Trophoblast cell (in vitro differentiated cells and primary cell): ENCODE data around the gene NDUFAF2.

Source experiments
- DNase-seq, 2 donors: peaks; one replicate each; pipeline ENCODE4 v3.0.0-alpha.2; 2016
- H2AFZ ChIP-seq: 2 replicates; pipeline ENCODE4 v1.6.1; 2013; ENCODE audit warnings: low read length, moderate library complexity, mild to moderate bottlenecking; ENCODE audit not compliant: insufficient read depth, poor library complexity
- H2AK5ac ChIP-seq: 2 replicates; pipeline ENCODE4 v1.6.1; 2013; ENCODE audit warnings: mild to moderate bottlenecking, low read length
- H2BK120ac ChIP-seq: 2 replicates; pipeline ENCODE4 v1.6.1; 2013; ENCODE audit warnings: low read length, mild to moderate bottlenecking, moderate library complexity; ENCODE audit not compliant: insufficient read depth, poor library complexity
- H2BK12ac ChIP-seq: 2 replicates; pipeline ENCODE4 v1.6.1; 2013; ENCODE audit warnings: mild to moderate bottlenecking, low read length, moderate library complexity
- H2BK5ac ChIP-seq: 2 replicates; pipeline ENCODE4 v1.6.1; 2013; ENCODE audit warnings: low read length, low read depth, moderate library complexity, mild to moderate bottlenecking; ENCODE audit not compliant: poor library complexity
- H3K14ac ChIP-seq: 2 replicates; pipeline ENCODE4 v1.6.1; 2013; ENCODE audit warnings: mild to moderate bottlenecking, low read length
- H3K18ac ChIP-seq: 2 replicates; pipeline ENCODE4 v1.6.1; 2013; ENCODE audit warnings: mild to moderate bottlenecking, low read length
- H3K23ac ChIP-seq: 2 replicates; pipeline ENCODE4 v1.6.1; 2013; ENCODE audit warnings: low read length
- H3K27ac ChIP-seq: 2 replicates; pipeline ENCODE4 v1.5.1; 2013; ENCODE audit warnings: low read depth, mild to moderate bottlenecking, inconsistent platforms, low read length, moderate library complexity
- H3K27me3 ChIP-seq: 2 replicates; pipeline ENCODE4 v1.6.1; 2013; ENCODE audit warnings: inconsistent platforms, mild to moderate bottlenecking, low read length, moderate library complexity; ENCODE audit not compliant: insufficient read depth
- H3K36me3 ChIP-seq, 2 experiments: 1 replicate in 1 of 2; 2 replicates in 1 of 2; pipeline ENCODE4 v1.6.1; 2013; ENCODE audit warnings: low read length in 2 of 2, mild to moderate bottlenecking in 2 of 2, moderate library complexity in 1 of 2; ENCODE audit not compliant: insufficient read depth in 2 of 2, control insufficient read depth in 1 of 2
- H3K4ac ChIP-seq: 2 replicates; pipeline ENCODE4 v1.6.1; 2013; ENCODE audit warnings: low read depth, mild to moderate bottlenecking, low read length, moderate library complexity
- H3K4me1 ChIP-seq, 2 experiments: 1 replicate in 1 of 2; 2 replicates in 1 of 2; pipeline ENCODE4 v1.6.1; 2013; ENCODE audit warnings: low read length in 2 of 2, mild to moderate bottlenecking in 2 of 2, moderate library complexity in 1 of 2; ENCODE audit not compliant: insufficient read depth in 2 of 2, control insufficient read depth in 1 of 2
- H3K4me2 ChIP-seq: 2 replicates; pipeline ENCODE4 v1.6.1; 2013; ENCODE audit warnings: inconsistent platforms, mild to moderate bottlenecking, low read length, moderate library complexity
- H3K4me3 ChIP-seq: 2 replicates; pipeline ENCODE4 v1.5.1; 2013; ENCODE audit warnings: mild to moderate bottlenecking, low read depth, low read length, inconsistent platforms
- H3K79me1 ChIP-seq: one replicate; pipeline ENCODE4 v1.6.1; 2013; ENCODE audit warnings: low read length
- H3K79me2 ChIP-seq: 2 replicates; pipeline ENCODE4 v1.6.1; 2013; ENCODE audit warnings: low read length, mild to moderate bottlenecking; ENCODE audit not compliant: control insufficient read depth, insufficient read depth, poor library complexity
- H3K9ac ChIP-seq: 2 replicates; pipeline ENCODE4 v1.6.1; 2013; ENCODE audit warnings: mild to moderate bottlenecking, low read length
- H3K9me3 ChIP-seq: 2 replicates; pipeline ENCODE4 v1.6.1; 2013; ENCODE audit warnings: low read depth, mild to moderate bottlenecking, control low read depth, inconsistent platforms, low read length; ENCODE audit not compliant: insufficient read depth
- H4K12ac ChIP-seq: 2 replicates; pipeline ENCODE4 v1.6.1; 2013; ENCODE audit warnings: low read depth, mild to moderate bottlenecking, low read length, moderate library complexity
- H4K8ac ChIP-seq: 2 replicates; pipeline ENCODE4 v1.6.1; 2013; ENCODE audit warnings: low read depth, mild to moderate bottlenecking, low read length, moderate library complexity
- H4K91ac ChIP-seq: one replicate; pipeline ENCODE4 v1.6.1; 2013; ENCODE audit warnings: low read depth, mild to moderate bottlenecking, low read length, moderate library complexity
- WGBS: extraction: QIAGEN DNeasy Blood & Tissue Kit; methylation state at CpG from one replicate; pipeline ENCODE4 v1.1.7; 2013; ENCODE audit warnings: missing lambda C conversion rate; ENCODE audit not compliant: insufficient read length, insufficient coverage; ENCODE audit errors: extremely low coverage; 5-methylcytosine and 5-hydroxymethylcytosine counted together

NDUFAF2 gene

DNA sequence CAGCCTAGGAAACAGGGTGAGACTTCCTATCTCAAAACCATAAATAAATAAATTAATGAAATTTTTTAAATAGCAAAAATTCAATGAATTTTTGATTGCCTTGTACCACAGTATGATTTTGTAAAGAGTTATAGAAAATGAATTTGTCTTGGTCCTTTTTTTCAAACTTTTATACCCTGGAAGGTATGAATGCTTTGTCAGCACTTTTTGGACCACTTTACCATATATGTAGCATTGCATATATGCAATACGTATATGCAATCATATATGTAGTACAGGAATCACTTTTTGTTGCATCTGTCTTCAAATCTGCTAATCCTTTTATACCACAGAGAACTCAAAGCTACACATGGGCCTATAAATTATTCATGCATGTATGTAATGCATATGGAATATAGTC, 226.5 kb downstream of the NDUFAF2 start:
- DNase-seq = no peak
- no CpG with 5 or more reads among the region's 1 CpG for WGBS
- no peak overlapping the region for H3K4ac ChIP-seq

DNA sequence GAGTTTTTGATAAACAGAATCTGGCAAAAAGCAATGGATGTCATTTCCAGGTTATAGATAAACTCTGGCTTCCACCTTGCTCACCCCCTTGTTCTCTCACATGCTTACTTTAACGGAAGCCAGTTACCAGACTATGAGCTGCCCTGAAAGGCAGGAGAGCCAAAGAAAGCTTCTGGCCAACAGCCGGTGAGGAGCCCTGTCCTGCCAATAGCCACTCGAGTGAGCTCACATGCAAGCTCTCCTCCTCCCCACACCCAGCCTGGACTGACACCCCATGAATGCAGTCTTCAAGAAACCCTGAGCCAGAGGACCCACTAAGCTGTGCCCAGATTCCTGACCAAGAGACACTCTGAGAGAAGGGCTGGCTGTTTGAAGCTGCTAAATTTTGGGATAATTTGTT, 231.6 kb downstream of the NDUFAF2 start:
- no CpG with 5 or more reads among the region's 3 CpGs for WGBS

More for the DNA sequence above, 226.5 kb downstream of the NDUFAF2 start:
- no peak overlapping the region for H2BK12ac ChIP-seq
- no peak overlapping the region for H2BK5ac ChIP-seq
- H2BK120ac ChIP-seq = no peak overlapping the region
- H3K18ac ChIP-seq = no peak overlapping the region
- H4K12ac ChIP-seq = no peak overlapping the region
- no peak overlapping the region for H3K27ac ChIP-seq
- no peak overlapping the region for H4K8ac ChIP-seq
- H4K91ac ChIP-seq = no peak overlapping the region
- no peak overlapping the region for H2AFZ ChIP-seq
- no peak overlapping the region for H3K9ac ChIP-seq
- H2AK5ac ChIP-seq = no peak overlapping the region
- no peaks in the 10 kb centered on the region for H3K27me3 ChIP-seq
- no peak overlapping the region for H3K23ac ChIP-seq
- H3K14ac ChIP-seq = no peak overlapping the region
- no peaks in the 10 kb centered on the region for H3K4me1 ChIP-seq
- H3K79me2 ChIP-seq = no peaks in the 10 kb centered on the region
- no peak overlapping the region for H3K4me2 ChIP-seq
- H3K9me3 ChIP-seq = no peaks in the 10 kb centered on the region
- no peaks in the 10 kb centered on the region for H3K79me1 ChIP-seq
- H3K36me3 ChIP-seq = no peaks in the 10 kb centered on the region
- H3K4me3 ChIP-seq = no peak overlapping the region

DNA sequence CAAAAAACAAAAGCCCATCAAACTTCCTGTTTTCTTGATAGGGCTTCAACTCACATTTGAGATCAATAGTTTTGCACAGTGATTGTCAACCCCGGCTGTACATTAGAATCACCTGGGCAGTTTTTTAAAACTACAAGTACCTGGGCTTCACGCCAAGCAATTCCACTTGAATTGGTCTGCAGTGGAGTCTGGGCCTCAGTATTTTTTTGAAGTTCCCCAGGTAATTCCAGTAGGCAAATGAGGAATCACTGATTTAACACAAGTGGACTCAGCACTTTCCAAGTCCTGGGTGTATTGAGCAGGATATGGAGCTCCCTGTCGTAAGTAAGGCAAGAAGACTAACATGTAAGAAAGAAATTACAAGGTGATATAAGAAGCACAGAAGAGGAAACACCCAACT, 232.1 kb downstream of the NDUFAF2 start:
- WGBS = no CpG with 5 or more reads among the region's 3 CpGs
- Histone ChIP-seq H3K9ac (no peak overlapping the region), H2BK120ac (no peak overlapping the region), H3K9me3 (no peaks in the 10 kb centered on the region), H3K4me3 (no peak overlapping the region), H3K27me3 (no peaks in the 10 kb centered on the region), H3K23ac (no peak overlapping the region), H4K91ac (no peak overlapping the region), H3K79me2 (no peaks in the 10 kb centered on the region), H3K27ac (no peak overlapping the region), H3K14ac (no peak overlapping the region), H3K36me3 (no peaks in the 10 kb centered on the region), H2BK12ac (no peak overlapping the region), H3K4me2 (no peak overlapping the region), H2BK5ac (no peak overlapping the region), H2AFZ (no peak overlapping the region), H4K8ac (no peak overlapping the region), H3K4ac (no peak overlapping the region), H4K12ac (no peak overlapping the region), H2AK5ac (no peak overlapping the region), H3K79me1 (no peaks in the 10 kb centered on the region), H3K18ac (no peak overlapping the region), H3K4me1 (no peaks in the 10 kb centered on the region)
- DNase-seq = no peak

More for the DNA sequence above, 231.6 kb downstream of the NDUFAF2 start:
- Histone ChIP-seq H4K91ac (no peak overlapping the region), H2AK5ac (no peak overlapping the region), H4K8ac (no peak overlapping the region), H3K27me3 (no peaks in the 10 kb centered on the region), H3K4me1 (no peaks in the 10 kb centered on the region), H2BK120ac (no peak overlapping the region), H2BK5ac (no peak overlapping the region), H3K23ac (no peak overlapping the region), H3K14ac (no peak overlapping the region), H3K79me1 (no peaks in the 10 kb centered on the region), H2BK12ac (no peak overlapping the region), H4K12ac (no peak overlapping the region), H3K9me3 (no peaks in the 10 kb centered on the region), H3K4me2 (no peak overlapping the region), H2AFZ (no peak overlapping the region), H3K4me3 (no peak overlapping the region), H3K18ac (no peak overlapping the region), H3K9ac (no peak overlapping the region), H3K27ac (no peak overlapping the region), H3K4ac (no peak overlapping the region), H3K79me2 (no peaks in the 10 kb centered on the region), H3K36me3 (no peaks in the 10 kb centered on the region)
- no peak for DNase-seq

- Histone ChIP-seq H3K79me2 (no peaks in the 10 kb centered on the region), H3K4ac (no peak overlapping the region), H3K18ac (no peak overlapping the region), H3K23ac (no peak overlapping the region), H3K4me3 (no peak overlapping the region), H4K12ac (no peak overlapping the region), H3K27ac (no peak overlapping the region), H3K36me3 (no peaks in the 10 kb centered on the region), H2AK5ac (no peak overlapping the region), H3K4me1 (no peaks in the 10 kb centered on the region), H2BK12ac (no peak overlapping the region), H3K9ac (no peak overlapping the region), H2BK120ac (no peak overlapping the region), H3K9me3 (no peaks in the 10 kb centered on the region), H3K27me3 (no peaks in the 10 kb centered on the region), H3K4me2 (no peak overlapping the region), H2AFZ (no peak overlapping the region), H4K8ac (no peak overlapping the region), H3K79me1 (no peaks in the 10 kb centered on the region), H4K91ac (no peak overlapping the region), H2BK5ac (no peak overlapping the region), H3K14ac (no peak overlapping the region)
- no CpG with 5 or more reads among the region's 7 CpGs for WGBS
- DNase-seq = no peak
Observed at GRCh38 chr5:61177716-61178115, 232.7 kb downstream of the NDUFAF2 start.
